GM19240 (cell line): ENCODE data around the gene CAB39L.
"Not testable (repeated sequence)": the region's sequence is repeated elsewhere in the genome, so short reads cannot be mapped to it uniquely, and the experiment has no call there.

ENCODE experiments used
- DNase-seq: peaks from one replicate; pipeline ENCODE4 v3.0.0; 2011; ENCODE audit warnings: low spot score; ENCODE audit not compliant: insufficient read length

CAB39L gene

DNA sequence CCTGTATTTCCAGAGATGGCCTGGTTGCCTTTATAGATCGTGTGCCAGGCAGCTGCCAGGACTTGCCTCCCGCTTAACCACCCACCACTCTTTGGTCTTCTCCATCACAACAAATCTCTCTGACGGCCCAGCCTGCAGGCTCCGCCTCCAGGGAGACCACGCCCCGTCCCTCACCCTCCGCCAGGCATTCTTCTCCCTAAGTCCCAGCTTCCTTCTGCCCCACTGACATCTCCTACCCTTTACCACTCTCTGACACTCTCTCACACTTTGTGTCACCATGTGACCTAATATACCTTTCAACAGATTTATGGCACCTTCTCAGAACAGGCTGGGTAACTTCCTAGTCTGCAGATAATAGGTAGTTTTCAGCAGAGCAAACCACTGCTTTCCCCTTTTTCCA lies 95.1 kb downstream of the CAB39L start:
- DNase-seq: no peak

DNA sequence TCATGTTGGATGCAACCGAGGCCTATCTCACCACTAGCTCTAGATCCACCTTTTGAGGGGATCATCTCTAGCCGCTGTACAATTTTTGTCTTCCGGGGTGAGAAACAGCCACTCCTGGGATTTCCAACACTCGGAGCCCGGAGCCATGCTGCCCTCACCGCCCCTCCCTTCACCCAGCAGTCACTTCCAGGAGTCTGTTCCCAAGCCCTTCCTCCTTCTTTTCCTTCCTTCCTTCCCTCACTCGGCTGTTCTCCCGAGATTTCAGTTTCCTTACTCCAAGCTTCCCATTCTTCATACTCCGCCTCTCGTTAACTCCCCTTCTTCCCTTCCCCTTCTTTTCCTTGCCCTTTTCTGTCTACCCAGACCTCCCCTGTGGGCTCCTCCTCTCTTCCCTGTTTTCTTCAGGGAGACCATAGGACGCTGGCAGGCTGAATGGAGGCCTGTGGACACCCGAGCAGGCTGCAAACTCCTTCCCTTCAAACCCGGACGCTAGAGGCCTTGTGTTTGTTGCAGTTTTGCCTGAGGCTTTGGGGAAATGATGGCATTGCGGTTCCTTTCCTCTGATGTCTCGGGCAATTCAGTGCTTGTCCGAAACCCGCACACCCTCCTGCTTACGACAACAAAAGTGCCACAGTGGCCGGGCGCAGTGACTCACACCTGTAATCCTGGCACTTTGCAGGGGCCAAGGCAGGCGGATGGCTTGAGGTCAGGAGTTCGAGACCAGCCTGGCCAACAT lies 96.0 kb downstream of the CAB39L start:
- DNase-seq: no peak

DNA sequence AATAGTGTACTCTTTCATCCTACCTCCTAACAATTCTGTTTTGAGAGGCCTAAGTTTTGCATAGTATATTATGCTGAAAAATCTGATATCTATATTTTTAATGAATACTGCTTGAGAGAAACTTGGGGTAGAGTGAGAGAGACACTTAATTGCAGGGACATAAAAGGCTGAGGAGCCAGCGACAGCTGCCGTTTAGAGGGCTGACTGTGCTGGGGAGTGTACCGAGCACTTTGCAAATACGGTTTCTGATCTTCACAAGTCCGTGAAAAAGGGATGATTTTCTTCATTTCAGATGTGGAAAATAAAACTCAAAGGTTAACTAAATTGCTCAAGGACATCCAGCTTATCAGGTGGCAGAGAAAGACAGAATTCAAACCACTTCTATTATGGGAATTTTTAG lies 97.4 kb downstream of the CAB39L start:
- DNase-seq: no peak

DNA sequence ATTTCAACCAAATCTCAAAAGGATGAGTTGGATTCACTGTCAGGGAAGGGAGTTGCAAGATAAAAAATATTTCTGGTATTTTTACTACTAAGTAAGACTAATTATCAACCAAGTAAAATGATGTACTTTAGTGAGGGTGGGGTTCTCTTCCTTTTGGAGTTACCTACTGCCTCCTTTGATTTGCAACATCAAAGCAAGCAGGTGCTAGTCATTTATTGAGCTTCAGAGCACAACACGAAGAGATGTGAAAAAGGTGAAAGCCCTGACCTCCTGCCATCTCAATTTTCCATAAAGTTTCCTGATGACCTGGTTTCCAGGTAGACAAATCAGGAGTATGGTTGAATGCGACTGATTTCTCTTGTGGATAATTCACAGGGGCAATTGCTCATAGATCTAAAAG lies 100.1 kb downstream of the CAB39L start:
- no peak for DNase-seq

DNA sequence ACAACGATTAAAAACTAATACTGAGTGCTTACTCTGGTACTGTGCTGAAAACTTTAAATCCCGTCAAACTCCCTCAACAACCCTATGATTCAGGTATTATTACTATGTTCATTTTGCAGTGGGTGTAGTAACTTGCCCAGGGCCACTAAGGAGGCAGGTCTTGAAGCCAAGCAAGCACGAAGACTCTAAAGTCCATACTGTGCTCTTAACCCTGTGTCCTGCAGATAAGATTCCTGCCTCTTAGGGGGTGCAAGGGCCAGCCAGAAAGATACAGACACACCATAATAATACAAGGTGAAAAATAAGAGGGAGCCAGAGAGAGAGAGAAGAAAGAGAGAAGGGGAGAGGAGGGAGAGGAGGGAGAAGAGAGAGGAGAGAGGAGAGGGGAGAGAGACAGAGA lies 100.6 kb downstream of the CAB39L start:
- DNase-seq: no peak

DNA sequence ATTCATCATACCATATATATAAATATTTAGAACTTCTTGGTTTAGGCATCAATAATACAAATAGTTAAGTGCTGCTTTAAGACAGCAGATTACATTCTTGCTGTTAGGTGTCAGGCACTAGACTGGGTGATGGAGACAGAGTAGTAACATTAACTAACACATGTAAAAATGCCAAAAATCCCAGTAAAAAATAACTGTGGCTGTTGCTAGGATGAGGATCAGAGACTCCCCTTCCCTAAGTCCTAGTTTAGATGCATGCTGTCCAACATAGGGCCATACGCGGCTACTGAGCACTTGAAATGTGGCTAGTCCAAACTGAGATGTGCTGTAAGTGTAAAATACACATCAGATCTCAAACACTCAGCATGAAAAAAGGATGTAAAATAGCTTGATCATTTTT lies 101.4 kb downstream of the CAB39L start:
- no peak for DNase-seq

DNA sequence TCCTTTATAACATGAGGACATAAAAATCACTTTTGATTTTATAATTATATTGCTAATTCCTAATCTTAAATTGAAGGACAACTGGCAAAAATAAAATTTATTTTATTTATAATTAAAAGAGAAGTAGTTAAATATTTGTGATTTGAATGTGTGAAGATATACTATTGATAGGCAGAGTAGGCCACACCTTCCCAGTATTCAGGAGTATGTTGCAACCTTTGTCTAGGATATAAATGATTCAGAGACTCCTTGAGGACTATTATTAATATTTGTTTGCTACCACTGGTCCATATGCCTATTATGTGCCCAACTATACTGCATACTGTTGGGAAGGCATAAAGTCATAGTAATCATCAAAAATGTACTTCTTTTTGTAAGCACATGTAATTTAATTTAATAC lies 101.9 kb downstream of the CAB39L start:
- DNase-seq: no peak

DNA sequence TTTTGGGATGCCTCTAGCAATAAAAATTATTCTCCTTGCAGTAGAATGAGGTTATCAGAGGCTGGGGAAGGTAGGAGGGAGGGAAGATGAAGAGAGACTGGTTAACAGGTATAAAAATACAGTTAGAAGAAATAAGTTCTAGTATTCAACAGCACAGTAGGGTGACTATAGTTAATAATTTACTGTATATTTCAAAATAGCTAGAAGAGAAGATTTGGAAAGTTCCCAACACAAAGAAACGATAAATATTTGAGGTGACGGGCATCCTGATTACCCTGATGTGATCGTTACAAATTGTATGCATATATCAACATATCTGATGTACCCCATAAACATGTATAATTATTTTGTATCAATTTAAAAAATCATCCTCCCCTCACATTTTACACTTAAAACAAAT lies 102.3 kb downstream of the CAB39L start:
- no peak for DNase-seq

DNA sequence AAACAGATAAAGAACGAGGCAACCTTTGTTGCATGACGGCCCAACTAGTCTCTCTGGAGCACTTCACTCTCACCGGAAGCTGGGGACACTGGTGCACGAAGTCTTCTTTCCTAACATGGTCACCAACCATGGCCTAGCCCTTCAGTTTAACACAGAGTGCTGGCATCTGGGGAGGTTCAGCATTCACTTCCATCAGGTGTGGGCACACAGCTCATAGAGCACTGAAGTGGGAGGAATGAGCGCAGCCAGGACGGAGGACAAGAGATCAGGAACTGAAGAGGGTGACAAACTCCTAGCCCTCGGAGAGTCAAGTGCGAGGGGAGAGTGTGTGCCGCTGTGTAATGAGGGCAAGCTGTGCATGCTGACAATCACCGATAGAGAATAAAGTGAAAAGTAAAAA lies 103.7 kb downstream of the CAB39L start:
- DNase-seq: no peak

DNA sequence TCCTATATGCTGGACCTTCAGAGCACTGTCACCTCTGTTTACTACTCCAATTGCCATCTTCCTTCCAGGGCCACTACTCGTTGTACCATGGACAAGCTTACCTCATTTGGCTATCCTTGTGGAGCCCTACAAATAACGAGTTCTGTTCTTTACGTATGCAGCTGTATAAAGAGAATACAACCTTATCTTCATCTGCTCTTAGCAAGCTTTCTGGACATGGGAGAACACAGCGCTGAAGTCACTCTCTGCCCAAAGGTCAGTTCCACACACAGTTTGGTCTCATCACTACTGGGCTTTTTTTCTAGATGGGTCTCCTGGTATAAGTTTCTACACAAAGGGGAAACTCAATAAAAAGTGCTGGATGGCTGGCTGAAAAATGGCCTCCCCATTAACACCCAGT lies 107.2 kb downstream of the CAB39L start:
- DNase-seq: no peak

DNA sequence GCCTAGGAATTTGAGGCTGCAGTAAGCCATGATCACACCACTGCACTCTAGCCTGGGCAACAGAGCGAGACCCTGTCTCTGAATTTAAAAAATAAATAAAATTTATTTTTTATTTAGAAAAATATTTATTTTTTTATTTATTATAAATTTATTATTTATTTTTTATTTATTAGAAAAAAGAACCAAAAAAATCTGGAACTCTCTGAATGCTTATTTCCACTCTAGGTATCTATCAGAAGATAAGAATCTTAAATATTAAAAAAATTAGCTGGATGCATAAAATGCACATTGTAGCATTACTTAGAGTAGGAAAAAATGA lies 113.4 kb downstream of the CAB39L start:
- no peak for DNase-seq

DNA sequence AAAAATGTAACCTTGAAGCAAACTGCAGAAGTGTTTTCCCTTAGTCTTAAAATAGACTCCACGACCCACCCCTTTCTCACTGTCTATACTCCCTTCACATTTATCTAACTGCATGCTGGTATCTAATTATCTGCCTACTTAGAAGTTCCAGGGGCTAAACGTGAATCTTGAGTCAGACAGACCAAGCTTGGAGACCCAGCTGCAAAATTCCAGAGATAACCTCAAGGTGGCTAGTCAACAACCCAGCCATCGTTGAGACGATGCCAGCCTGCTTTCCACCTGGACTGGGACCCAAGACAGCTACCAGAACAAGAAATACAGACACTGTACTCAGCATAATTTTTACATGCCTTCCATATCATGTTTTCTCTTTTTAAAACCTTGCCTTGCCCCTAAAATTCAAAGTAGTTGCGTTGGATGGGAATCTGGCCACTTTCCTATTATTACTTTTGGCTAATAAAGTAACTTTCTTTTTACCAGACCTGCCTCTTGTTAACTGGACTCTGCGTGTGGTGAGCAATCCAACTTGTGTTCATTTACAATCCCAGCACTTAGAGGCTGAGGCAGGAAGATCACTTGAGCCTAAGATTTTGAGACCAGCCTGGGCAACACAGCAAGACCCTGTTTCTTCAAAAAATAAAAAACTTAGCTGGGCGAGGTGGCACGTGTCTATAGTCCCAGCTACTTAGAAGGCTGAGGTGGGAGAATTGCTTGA lies 113.9 kb downstream of the CAB39L start:
- no peak for DNase-seq

DNA sequence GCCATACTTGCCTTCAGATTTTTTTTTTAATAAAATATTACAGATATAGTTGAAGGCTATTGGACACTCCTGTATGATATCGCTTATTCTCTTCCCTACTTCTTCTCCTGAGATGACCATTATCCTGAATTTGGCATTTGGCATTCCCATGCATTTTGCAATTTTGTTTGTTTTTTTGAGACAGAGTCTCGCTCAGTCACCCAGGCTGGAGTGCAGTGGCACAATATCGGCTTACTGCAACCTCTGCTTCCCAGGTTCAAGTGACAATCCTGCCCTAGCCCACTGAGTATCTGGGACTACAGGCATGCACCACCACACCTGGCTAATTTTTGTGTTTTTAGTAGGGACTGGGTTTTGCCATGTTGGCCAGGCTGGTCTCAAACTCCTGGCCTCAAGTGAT lies 116.7 kb downstream of the CAB39L start:
- not testable (repeated sequence) for DNase-seq

DNA sequence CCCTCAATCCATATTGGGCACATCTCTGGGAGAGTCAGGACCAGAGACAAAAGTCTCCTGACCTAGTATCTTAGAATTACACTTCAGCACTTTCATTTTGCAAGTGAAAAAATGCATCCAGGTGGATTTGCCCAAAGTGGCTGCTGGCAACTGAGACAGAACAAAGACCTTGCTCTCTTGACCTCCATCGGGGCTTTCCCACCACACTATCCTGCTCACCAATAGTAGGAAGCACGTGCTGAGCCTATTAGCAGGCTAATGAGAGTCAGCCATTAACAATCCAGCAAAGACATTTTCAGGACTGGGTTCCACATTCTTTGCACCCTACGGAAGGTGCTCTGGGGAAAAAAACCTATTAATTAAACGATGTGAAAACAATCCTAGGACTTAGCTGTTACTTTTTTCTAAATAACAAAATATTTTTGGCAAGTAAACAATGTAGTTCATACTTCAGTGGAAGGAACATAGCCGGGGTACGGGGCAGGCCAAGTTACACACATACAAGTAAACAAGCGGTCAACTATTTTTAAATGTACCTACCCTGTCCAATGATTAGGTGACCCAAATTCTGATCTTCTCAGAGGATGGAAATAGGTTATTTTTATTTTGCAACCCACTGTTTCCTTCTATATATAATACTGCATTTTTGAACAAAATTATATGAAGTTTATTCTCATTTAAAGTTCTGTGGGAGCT lies 117.5 kb downstream of the CAB39L start:
- DNase-seq: no peak

DNA sequence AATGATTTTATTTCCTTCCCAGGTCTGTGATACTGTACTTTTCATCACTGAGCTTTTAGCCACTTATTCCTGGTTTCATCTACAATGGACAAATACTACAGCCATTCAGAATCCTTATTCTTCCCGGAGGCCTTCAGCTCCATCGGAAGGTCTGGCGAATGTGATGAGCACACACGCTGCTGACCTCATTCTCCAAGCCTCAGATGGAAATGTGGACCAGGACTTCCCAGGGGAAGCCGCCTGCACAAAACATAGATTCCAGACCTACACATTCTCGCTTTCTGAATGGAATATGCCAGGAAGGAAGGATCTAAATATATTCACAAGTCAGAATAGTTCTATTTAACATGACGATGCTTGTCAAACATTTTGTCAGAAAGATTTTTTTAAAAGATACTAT lies 120.5 kb downstream of the CAB39L start:
- DNase-seq: no peak

DNA sequence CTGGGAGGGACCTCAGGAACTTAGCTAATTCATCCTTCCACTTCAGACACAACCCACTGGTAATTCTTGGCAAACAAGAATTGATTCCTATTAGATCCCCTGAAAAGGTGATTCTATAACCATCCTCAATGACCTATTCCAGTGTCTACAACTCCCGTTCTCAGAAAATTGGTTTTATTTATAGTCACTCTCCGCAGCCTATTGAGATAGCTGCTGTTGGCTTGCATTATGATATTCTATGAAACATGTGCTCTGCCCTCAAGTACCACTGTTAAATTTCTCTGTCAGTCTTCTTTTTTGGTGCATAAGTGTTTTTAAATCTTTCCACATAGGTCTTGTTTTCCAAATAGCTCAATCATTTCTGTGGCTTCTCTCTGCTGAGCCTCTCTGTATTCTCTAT lies 121.2 kb downstream of the CAB39L start:
- DNase-seq: no peak

DNA sequence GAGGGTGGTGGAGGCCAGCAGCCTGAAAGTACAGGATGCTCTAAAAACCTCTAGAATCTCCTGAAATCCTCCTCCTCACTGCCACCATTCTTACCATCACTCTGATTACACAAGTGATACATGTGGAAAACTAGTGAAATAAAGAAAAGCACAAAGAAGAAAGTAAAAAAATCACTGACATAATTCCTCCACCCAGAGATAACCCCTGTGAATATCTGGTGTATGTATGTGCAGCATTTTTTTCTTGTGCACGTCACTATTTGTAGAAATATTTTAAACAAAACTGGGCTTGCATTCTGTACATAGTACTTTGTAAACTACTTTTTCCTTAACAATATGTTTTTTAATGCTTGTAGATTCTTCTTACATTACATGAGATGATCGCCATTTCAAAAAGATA lies 122.9 kb downstream of the CAB39L start:
- DNase-seq: no peak

DNA sequence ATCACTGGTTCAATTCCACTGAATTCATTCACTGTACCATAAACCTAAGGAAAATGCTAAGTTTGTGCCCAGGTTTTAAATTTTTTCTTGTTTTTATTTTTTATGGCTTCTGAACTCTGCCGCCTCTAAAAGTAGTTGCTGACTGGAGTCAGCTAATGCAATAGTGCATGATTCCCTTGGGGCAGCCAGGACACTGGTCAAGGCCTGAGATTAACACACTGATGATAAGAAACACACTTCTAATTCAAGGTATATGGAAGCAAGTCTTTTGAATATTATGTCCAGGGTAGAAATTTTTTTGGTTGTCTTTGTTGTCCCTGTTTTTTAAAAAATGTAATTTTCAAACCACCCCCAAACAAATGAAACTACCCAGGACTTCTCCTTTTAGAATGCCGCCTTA lies 123.9 kb downstream of the CAB39L start:
- DNase-seq: no peak

DNA sequence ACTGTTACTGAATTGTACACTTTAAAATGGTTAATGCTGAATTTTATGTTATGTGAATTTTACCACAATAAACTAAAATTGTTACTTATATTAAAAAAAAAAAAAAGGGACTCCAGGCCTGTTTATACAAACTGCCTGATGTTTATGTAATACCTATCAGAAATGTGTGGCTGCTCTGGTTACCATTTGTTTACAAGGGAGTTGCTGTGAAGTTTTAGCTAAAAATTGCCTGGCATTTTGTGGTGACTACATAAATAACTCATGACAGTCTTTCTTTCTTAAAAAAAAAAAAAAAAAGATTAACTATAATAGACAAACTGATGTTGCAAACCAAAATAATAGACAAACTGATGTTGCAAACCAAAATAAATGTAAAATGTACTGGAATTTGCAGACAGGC lies 124.3 kb downstream of the CAB39L start:
- no peak for DNase-seq

DNA sequence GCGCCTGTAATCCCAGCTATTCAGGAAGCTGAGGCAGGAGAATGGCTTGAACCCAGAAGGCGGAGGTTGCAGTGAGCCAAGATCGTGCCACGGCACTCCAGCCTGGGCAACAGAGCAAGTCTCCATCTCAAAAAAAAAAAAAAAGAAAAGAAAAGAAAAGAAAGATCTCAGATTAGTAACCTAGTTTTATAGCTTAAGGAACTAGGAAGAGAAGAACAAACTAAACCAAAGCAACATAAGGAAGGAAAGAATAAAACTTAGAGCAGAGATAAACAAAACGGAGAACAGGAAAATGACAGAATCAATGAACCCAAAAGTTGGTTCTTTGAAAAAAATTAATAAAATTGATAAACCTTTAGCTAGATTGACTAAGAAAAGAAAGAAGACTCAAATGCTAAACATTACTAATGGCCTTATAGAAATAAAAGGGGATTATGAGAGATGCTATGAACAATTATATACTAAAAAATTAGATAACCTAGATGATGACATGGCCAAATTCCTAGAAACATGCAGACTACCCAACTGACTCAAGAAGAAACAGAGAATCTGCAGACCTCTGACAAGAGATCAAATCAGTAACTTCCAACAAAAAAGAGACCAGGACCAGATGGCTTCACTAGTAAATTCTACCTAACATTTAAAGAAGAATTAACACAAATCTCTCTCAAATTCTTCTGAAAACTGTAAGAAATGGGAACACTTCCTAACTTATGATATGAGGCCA lies 127.9 kb downstream of the CAB39L start:
- DNase-seq: no peak

DNA sequence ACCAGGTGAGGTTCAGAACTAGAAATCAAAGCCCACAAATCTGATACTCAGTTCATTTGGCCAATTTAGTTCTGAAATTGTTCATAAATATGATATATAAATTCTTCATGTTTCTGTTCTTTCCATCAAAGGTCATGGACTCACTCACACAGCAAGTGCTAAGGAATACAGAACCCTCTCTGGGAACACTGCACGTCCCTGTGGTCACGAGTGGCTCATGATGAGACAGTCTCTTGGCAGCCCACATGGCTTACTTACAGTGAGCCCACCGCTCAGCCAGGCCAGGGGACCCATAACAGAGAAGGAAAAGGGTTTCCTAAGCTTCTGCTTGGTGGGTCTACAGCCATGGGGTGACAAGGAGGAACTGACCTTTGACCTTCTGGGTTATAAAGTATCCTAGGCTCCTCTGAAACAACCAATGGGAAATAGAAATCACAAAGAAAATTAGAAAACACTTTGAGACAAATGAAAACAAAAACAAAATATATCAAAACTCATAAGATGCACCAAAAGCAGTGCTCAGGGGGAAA lies 128.8 kb downstream of the CAB39L start:
- DNase-seq: no peak

DNA sequence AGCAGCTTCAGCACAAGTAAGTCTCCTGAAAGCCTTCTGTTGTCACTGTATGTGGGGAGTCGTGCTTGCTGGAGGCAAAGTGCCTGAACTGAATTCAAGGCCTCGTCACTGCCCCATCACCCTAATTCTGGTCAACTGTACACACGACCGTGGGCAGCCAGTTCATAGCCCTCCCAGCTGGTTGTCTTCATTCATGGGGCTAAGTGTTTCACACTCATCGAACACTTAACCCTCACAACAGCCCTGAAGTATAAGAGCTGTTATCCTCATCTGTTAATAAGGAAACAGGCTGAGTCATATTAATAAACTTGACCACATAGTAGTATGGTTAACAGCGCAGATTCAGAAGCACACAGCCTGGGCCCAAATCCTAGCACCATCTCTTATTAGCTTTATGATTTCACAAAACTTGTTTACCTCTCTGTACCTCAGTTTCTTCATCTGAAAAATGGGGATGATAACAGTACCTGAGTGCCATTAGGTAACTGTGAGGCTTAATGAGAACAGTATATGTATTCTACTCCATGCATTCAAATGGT lies 129.5 kb downstream of the CAB39L start:
- DNase-seq: no peak
